ENCODE results near the gene MIGA1.
"Not testable (repeated sequence)": the region's sequence is repeated elsewhere in the genome, so short reads cannot be mapped to it uniquely, and the experiment has no call there.

MIGA1 gene

GRCh38 chr1:77825131-77825709, 45.8 kb downstream of the MIGA1 start:
- no peak overlapping the region for H3K9ac ChIP-seq (ENCODE audit: low read length in 5 of 5)
- no peak overlapping the region for H3K27ac ChIP-seq (ENCODE audit: low read depth, low read length)
- H3K4me3 ChIP-seq (ENCODE audit: low read depth in 1 of 5, low read length in 5 of 5), result no peak overlapping the region
- peaks cover 0 to 12% (median 0%) of the 10 kb centered on the region in 5 donors for H3K4me1 ChIP-seq (ENCODE audit: control insufficient read depth in 5 of 5, insufficient read depth in 5 of 5, low read length in 5 of 5)
- H3K9me3 ChIP-seq (ENCODE audit: control insufficient read depth in 5 of 5, low read length in 5 of 5), result no peaks in the 10 kb centered on the region
- H3K27me3 ChIP-seq (ENCODE audit: control insufficient read depth in 5 of 5, insufficient read depth in 4 of 5, low read length in 5 of 5), result no peaks in the 10 kb centered on the region
- H3K36me3 ChIP-seq (ENCODE audit: control insufficient read depth in 5 of 5, insufficient read depth in 5 of 5, low read length in 5 of 5), result peaks cover 3 to 14% (median 5%) of the 10 kb centered on the region in 5 donors

GRCh38 chr1:77826851-77827250, 47.4 kb downstream of the MIGA1 start:
- H3K36me3 ChIP-seq (ENCODE audit: control insufficient read depth in 5 of 5, insufficient read depth in 5 of 5, low read length in 5 of 5); H3K4me3 ChIP-seq (ENCODE audit: low read depth in 1 of 5, low read length in 5 of 5); H3K27me3 ChIP-seq (ENCODE audit: control insufficient read depth in 5 of 5, insufficient read depth in 4 of 5, low read length in 5 of 5); H3K9me3 ChIP-seq (ENCODE audit: control insufficient read depth in 5 of 5, low read length in 5 of 5); H3K9ac ChIP-seq (ENCODE audit: low read length in 5 of 5); H3K27ac ChIP-seq (ENCODE audit: low read depth, low read length): not testable (repeated sequence)
- H3K4me1 ChIP-seq (ENCODE audit: control insufficient read depth in 5 of 5, insufficient read depth in 5 of 5, low read length in 5 of 5), result peaks cover 0 to 16% (median 4%) of the 10 kb centered on the region in 5 donors

GRCh38 chr1:77828098-77828497, 48.6 kb downstream of the MIGA1 start:
- Histone ChIP-seq H3K9me3 (ENCODE audit: control insufficient read depth in 5 of 5, low read length in 5 of 5) (no peaks in the 10 kb centered on the region), H3K27ac (ENCODE audit: low read depth, low read length) (no peak overlapping the region), H3K9ac (ENCODE audit: low read length in 5 of 5) (no peak overlapping the region), H3K36me3 (ENCODE audit: control insufficient read depth in 5 of 5, insufficient read depth in 5 of 5, low read length in 5 of 5) (peaks cover 0 to 8% (median 0%) of the 10 kb centered on the region in 5 donors), H3K27me3 (ENCODE audit: control insufficient read depth in 5 of 5, insufficient read depth in 4 of 5, low read length in 5 of 5) (no peaks in the 10 kb centered on the region), H3K4me3 (ENCODE audit: low read depth in 1 of 5, low read length in 5 of 5) (no peak overlapping the region), H3K4me1 (ENCODE audit: control insufficient read depth in 5 of 5, insufficient read depth in 5 of 5, low read length in 5 of 5) (peaks cover 0 to 28% (median 13%) of the 10 kb centered on the region in 5 donors)

- Histone ChIP-seq H3K9me3 (ENCODE audit: control insufficient read depth in 5 of 5, low read length in 5 of 5) (no peaks in the 10 kb centered on the region), H3K27me3 (ENCODE audit: control insufficient read depth in 5 of 5, insufficient read depth in 4 of 5, low read length in 5 of 5) (no peaks in the 10 kb centered on the region), H3K36me3 (ENCODE audit: control insufficient read depth in 5 of 5, insufficient read depth in 5 of 5, low read length in 5 of 5) (peaks cover 0 to 8% (median 0%) of the 10 kb centered on the region in 5 donors), H3K27ac (ENCODE audit: low read depth, low read length) (no peak overlapping the region), H3K9ac (ENCODE audit: low read length in 5 of 5) (no peak overlapping the region), H3K4me3 (ENCODE audit: low read depth in 1 of 5, low read length in 5 of 5) (no peak overlapping the region), H3K4me1 (ENCODE audit: control insufficient read depth in 5 of 5, insufficient read depth in 5 of 5, low read length in 5 of 5) (peaks cover 0 to 34% (median 26%) of the 10 kb centered on the region in 5 donors)
Measured at GRCh38 chr1:77829851-77830250, 50.4 kb downstream of the MIGA1 start.

- Histone ChIP-seq H3K9me3 (ENCODE audit: control insufficient read depth in 5 of 5, low read length in 5 of 5) (no peaks in the 10 kb centered on the region), H3K27me3 (ENCODE audit: control insufficient read depth in 5 of 5, insufficient read depth in 4 of 5, low read length in 5 of 5) (no peaks in the 10 kb centered on the region), H3K27ac (ENCODE audit: low read depth, low read length) (no peak overlapping the region), H3K4me3 (ENCODE audit: low read depth in 1 of 5, low read length in 5 of 5) (no peak overlapping the region), H3K36me3 (ENCODE audit: control insufficient read depth in 5 of 5, insufficient read depth in 5 of 5, low read length in 5 of 5) (peaks cover 0 to 8% (median 0%) of the 10 kb centered on the region in 5 donors), H3K9ac (ENCODE audit: low read length in 5 of 5) (no peak overlapping the region), H3K4me1 (ENCODE audit: control insufficient read depth in 5 of 5, insufficient read depth in 5 of 5, low read length in 5 of 5) (peaks cover 0 to 42% (median 26%) of the 10 kb centered on the region in 5 donors)
Measured at GRCh38 chr1:77830946-77831345, 51.5 kb downstream of the MIGA1 start.

- H3K27me3 ChIP-seq (ENCODE audit: control insufficient read depth in 5 of 5, insufficient read depth in 4 of 5, low read length in 5 of 5), result no peaks in the 10 kb centered on the region
- peaks cover 0 to 42% (median 26%) of the 10 kb centered on the region in 5 donors for H3K4me1 ChIP-seq (ENCODE audit: control insufficient read depth in 5 of 5, insufficient read depth in 5 of 5, low read length in 5 of 5)
- H3K27ac ChIP-seq (ENCODE audit: low read depth, low read length), result no peak overlapping the region
- no peak overlapping the region for H3K9ac ChIP-seq (ENCODE audit: low read length in 5 of 5)
- peaks cover 0 to 8% (median 0%) of the 10 kb centered on the region in 5 donors for H3K36me3 ChIP-seq (ENCODE audit: control insufficient read depth in 5 of 5, insufficient read depth in 5 of 5, low read length in 5 of 5)
- no peaks in the 10 kb centered on the region for H3K9me3 ChIP-seq (ENCODE audit: control insufficient read depth in 5 of 5, low read length in 5 of 5)
- H3K4me3 ChIP-seq (ENCODE audit: low read depth in 1 of 5, low read length in 5 of 5), result no peak overlapping the region
Measured at GRCh38 chr1:77831566-77831965, 52.1 kb downstream of the MIGA1 start.

- H3K4me3 ChIP-seq (ENCODE audit: low read depth in 1 of 5, low read length in 5 of 5), result no peak overlapping the region
- H3K36me3 ChIP-seq (ENCODE audit: control insufficient read depth in 5 of 5, insufficient read depth in 5 of 5, low read length in 5 of 5), result peaks cover 0 to 8% (median under 1%) of the 10 kb centered on the region in 5 donors
- no peak overlapping the region for H3K9ac ChIP-seq (ENCODE audit: low read length in 5 of 5)
- H3K9me3 ChIP-seq (ENCODE audit: control insufficient read depth in 5 of 5, low read length in 5 of 5), result no peaks in the 10 kb centered on the region
- no peaks in the 10 kb centered on the region for H3K27me3 ChIP-seq (ENCODE audit: control insufficient read depth in 5 of 5, insufficient read depth in 4 of 5, low read length in 5 of 5)
- H3K27ac ChIP-seq (ENCODE audit: low read depth, low read length), result peak overlapping the region; percentile 65
- peaks cover 0 to 42% (median 26%) of the 10 kb centered on the region in 5 donors for H3K4me1 ChIP-seq (ENCODE audit: control insufficient read depth in 5 of 5, insufficient read depth in 5 of 5, low read length in 5 of 5)
Measured at GRCh38 chr1:77831976-77832711, 52.7 kb downstream of the MIGA1 start.

- no peaks in the 10 kb centered on the region for H3K27me3 ChIP-seq (ENCODE audit: control insufficient read depth in 5 of 5, insufficient read depth in 4 of 5, low read length in 5 of 5)
- H3K9me3 ChIP-seq (ENCODE audit: control insufficient read depth in 5 of 5, low read length in 5 of 5), result no peaks in the 10 kb centered on the region
- peaks cover 0 to 42% (median 26%) of the 10 kb centered on the region in 5 donors for H3K4me1 ChIP-seq (ENCODE audit: control insufficient read depth in 5 of 5, insufficient read depth in 5 of 5, low read length in 5 of 5)
- peak overlapping the region; percentile 65 for H3K27ac ChIP-seq (ENCODE audit: low read depth, low read length)
- no peak overlapping the region for H3K9ac ChIP-seq (ENCODE audit: low read length in 5 of 5)
- H3K36me3 ChIP-seq (ENCODE audit: control insufficient read depth in 5 of 5, insufficient read depth in 5 of 5, low read length in 5 of 5), result peaks cover 0 to 4% (median 3%) of the 10 kb centered on the region in 5 donors
- H3K4me3 ChIP-seq (ENCODE audit: low read depth in 1 of 5, low read length in 5 of 5), result no peak overlapping the region
Measured at GRCh38 chr1:77832901-77833300, 53.5 kb downstream of the MIGA1 start.

- Histone ChIP-seq H3K4me3 (ENCODE audit: low read depth in 1 of 5, low read length in 5 of 5) (no peak overlapping the region), H3K27ac (ENCODE audit: low read depth, low read length) (peak overlapping the region; percentile 65), H3K36me3 (ENCODE audit: control insufficient read depth in 5 of 5, insufficient read depth in 5 of 5, low read length in 5 of 5) (peaks cover 0 to 4% (median 3%) of the 10 kb centered on the region in 5 donors), H3K9me3 (ENCODE audit: control insufficient read depth in 5 of 5, low read length in 5 of 5) (no peaks in the 10 kb centered on the region), H3K27me3 (ENCODE audit: control insufficient read depth in 5 of 5, insufficient read depth in 4 of 5, low read length in 5 of 5) (no peaks in the 10 kb centered on the region), H3K4me1 (ENCODE audit: control insufficient read depth in 5 of 5, insufficient read depth in 5 of 5, low read length in 5 of 5) (peaks cover 0 to 42% (median 26%) of the 10 kb centered on the region in 5 donors), H3K9ac (ENCODE audit: low read length in 5 of 5) (no peak overlapping the region)
Measured at GRCh38 chr1:77833521-77834100, 54.2 kb downstream of the MIGA1 start.

- Histone ChIP-seq H3K36me3 (ENCODE audit: control insufficient read depth in 5 of 5, insufficient read depth in 5 of 5, low read length in 5 of 5) (peaks cover 0 to 11% (median 3%) of the 10 kb centered on the region in 5 donors), H3K27ac (ENCODE audit: low read depth, low read length) (peak overlapping the region; percentile 61), H3K27me3 (ENCODE audit: control insufficient read depth in 5 of 5, insufficient read depth in 4 of 5, low read length in 5 of 5) (no peaks in the 10 kb centered on the region), H3K4me1 (ENCODE audit: control insufficient read depth in 5 of 5, insufficient read depth in 5 of 5, low read length in 5 of 5) (peaks cover 0 to 42% (median 26%) of the 10 kb centered on the region in 5 donors), H3K9me3 (ENCODE audit: control insufficient read depth in 5 of 5, low read length in 5 of 5) (no peaks in the 10 kb centered on the region), H3K9ac (ENCODE audit: low read length in 5 of 5) (peak overlapping the region in 1 of 5 donors; percentile 35), H3K4me3 (ENCODE audit: low read depth in 1 of 5, low read length in 5 of 5) (no peak overlapping the region)
Measured at GRCh38 chr1:77834771-77835334, 55.4 kb downstream of the MIGA1 start.
